CD4-positive, alpha-beta T cell treated with Interleukin-1 beta for 1 hour (primary cell): Measurements from ENCODE around the gene C19orf44.
"Not testable (repeated sequence)": the region's sequence is repeated elsewhere in the genome, so short reads cannot be mapped to it uniquely, and the experiment has no call there.

Source experiments
- DNase-seq, 2 donors: peaks; one replicate each; pipeline ENCODE4 v3.0.0-alpha.2; 2020 to 2022

The C19orf44 gene

DNA sequence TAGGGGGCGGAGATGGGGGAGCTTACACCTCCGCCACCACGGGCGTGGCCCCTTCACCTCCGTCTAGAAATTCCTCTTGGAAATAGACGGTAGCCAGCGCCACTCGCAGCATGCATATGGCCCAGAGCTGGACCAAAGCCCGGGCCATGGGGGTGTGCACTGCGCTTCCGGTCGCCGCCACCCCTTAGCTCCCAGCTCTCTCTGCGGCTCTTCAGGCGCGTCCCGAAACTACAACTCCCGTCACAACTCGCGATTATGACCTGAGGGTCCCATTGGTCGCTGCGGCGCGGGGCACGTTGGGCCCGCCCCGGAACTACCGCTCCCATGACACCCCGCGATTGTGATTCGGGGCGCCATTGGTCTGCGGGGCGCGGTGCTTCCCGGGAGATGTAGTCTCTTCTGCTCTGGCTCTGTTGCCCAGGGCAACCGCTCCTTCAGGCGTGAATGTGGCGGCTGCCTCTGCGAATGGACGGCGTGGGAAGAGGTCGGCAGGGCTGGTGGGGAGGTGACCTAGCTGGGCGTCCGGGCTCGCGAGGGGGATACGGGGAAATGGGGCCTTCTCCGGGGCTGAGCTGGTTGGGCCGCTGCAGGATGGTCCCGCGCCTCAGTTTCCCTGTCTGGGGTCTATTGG, at the start of gene C19orf44, which contains the start of gene CALR3:
TSS of gene C19orf44 (plus strand) at position 413 of the 631 bp plus-strand sequence. CDS start 4,399 bp downstream, outside the sequence.
TSS of gene CALR3 (minus strand) at position 186 of the 631 bp plus-strand sequence. CDS start at position 148, 38 bp downstream.
- peak; percentile 97 for DNase-seq

DNA sequence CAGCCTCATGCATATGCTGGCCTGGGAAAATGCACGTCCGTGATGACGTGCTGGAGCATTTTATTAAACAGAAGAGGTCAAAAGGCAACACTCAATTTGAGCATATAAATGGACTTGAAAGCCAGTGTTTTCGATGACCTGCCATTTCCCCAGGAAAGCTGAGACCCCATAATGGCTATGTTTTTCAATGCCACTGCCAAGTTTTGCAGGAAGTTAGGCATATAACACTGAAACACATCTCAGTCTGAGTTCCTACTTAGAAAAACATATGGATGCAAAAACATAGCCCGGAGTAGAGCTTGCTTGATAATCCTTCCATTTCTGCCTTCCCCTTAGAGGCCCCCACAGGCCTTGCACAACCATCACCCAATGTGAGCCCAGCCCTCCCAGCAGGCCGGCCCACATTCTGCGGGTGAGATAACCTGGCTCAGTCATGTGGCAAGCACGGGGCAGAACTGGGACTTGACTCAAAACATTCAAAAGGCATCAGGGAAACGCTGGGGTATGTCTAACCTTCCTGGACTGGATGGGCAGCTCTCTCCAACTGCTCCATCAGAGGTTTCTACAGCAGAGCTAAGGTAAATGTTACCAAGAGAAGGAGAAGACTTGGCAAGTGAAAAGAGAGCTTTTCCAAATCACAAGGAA, 49.3 kb upstream of the C19orf44 start:
- peak; percentile 39 to 66 for DNase-seq

DNA sequence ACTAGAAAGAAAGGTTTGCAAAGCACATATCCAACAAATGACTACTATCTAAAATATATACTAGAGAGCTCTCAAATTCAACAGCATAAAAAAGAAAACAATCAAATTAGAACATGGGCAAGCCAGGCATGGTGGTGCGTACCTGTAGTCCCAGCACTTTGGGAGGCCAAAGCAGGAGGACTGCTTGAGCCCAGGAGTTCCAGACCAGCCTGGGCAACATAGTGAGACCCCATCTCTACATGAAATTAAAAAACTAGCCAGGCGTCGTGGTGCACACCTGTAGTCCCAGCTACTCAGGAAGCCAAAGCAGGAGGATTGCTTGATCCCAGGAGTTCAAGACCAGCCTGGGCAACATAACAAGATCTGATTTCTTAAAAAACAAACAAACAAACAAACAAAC, 47.3 kb upstream of the C19orf44 start:
- DNase-seq, result not testable (repeated sequence)

DNA sequence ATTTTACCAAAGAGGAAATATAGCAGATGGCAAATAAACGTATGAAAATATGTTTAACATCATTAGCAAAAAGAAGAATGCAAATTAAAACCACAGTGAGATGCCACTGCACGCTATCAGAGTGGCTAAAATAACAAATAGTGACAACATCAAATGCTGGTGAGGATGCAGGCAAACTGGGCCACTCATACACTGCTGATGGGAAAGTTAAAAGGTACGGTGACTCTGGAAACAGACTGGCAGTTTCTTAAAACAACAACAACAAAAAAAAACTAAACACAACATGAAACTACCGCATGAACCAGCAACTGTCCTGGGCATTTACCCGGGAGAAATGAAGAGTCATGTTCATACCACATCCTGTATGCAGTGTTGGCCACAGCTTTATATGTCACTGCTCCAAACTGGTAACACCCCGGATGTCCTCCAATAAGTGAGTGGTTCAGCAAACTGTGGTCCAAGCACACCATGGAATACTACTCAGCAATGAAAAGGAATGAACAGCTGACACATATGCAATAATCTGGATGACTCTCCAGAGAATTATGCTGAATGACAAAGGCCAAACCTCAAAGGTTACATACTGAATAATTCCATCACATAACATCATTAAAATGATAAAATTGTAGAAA, 46.7 kb upstream of the C19orf44 start:
- peak; percentile 59 to 64 for DNase-seq

DNA sequence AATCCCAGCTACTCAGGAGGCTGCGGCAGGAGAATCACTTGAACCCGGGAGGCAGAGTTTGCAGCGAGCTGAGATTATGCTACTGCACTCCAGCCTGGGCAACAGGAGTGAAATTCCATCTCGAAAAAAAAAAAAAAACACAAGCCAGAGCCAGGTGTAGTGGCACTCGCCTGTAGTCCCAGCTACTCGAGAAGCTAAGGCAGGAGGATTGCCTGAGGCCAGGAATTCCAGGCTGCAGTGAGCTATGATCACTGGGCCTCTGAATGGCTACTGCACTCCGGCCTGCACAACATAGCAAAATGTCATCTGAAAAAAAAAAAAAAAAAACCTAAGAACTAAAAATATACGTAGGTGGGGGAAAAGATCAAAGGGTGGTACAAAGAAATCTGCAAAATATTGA, 43.9 kb upstream of the C19orf44 start:
- no peak for DNase-seq

DNA sequence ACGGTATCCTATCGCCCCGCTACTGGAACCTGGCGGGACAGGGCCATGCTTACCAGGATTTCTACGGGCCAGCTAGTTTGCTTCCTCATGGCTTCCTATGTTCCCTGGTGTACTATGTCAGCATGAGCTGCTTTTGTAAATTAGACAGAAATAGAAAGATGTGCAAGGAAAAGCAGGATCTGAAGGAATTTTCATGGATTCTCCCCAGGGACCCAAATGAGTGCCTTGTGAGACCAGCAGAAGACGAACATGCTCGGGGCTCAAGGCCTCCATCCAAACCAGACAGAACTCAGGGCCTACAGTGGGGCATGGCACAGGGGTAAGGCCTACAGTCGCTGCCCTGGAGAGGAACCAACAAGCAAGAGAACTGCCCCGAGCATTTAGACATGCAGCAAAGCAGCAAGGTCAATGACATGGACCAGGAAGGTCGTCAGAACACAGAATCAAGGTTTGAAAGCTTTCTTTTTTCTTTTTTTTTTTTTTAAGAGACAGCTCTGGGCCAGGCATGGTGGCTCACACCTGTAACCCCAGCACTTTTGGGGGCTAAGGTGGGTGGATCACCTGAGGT, 41.8 kb upstream of the C19orf44 start:
- DNase-seq, result no peak

DNA sequence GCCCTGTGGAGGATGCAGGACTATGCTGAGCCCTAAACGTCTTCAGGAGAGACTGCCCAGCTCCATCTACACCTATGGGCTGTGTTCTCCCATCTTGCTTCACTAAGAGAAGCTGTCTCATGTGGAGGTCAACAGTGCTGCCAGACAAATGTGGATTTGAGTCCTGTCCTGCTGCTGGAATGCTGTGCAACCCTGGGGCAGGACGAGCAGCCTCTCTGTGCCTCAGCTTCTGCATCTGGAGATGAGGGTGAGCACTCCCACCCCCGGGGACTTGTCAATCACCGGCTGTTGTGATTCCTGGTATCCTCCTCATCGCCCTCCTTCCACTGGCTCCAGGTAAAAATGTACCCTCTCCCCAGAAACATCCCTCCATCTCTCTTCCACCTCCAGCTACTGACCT, 40.7 kb upstream of the C19orf44 start:
- no peak for DNase-seq

DNA sequence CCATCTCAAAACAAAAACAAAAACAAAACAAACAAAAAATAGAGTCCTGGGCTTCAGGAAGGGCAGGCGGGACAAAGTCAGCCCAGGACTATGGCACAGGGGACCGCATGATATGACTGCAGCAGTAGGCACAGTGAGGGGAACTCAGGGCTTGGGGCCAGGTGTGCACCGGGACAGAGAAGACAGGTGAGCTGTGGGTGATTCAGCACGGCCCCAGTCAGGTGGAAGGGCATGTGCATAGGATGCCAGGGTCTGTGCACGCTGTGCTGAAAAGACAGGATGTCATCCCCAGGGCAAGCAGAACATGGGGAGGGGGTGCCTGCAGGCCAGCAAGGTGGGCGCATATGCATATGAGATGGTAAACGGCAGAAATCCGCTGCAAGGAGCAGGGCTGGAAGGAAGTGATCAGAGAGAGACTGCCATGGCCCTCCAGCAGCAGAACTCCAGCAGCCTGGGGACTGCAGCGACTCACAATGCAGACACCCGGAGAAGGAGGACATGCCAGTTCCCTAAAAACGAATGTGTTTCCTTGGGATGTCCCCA, 39.5 kb upstream of the C19orf44 start:
- DNase-seq, result no peak

DNA sequence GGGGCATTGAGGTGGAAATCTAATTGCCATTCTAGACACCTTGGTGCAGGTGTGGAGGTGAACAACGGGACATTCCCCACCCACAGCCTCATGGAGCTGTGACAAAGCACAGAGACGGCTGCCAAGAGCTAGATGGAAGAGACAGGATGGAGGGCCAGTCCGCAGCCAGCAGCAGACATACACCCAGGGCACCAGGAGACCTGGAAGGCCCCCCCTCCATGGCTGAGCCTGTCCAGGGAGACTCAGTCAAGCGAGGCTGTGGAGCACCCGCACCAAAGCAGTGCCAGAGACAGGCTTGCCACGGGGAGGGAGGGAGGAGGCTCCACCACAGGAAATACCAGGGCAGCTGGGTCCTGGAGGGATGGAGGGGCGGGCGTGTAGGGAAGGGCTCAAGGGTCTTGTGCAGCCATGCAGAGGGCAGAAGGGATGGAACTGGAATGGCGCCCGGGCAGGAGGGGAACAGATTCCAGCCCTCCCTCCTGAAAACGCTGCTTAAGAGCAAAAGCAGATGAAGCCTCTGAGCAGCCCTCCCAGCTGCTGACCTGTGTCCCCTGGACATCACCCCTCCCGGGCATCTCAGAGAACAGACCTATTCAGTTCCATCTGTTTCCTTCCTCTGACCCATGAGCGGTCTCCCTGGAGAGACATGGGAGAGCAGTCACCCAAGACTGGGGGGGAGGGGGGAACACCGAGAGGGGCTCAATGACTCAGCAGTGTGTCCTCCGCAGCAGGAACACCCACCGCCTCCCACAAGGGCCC, 38.8 kb upstream of the C19orf44 start:
- no peak for DNase-seq

DNA sequence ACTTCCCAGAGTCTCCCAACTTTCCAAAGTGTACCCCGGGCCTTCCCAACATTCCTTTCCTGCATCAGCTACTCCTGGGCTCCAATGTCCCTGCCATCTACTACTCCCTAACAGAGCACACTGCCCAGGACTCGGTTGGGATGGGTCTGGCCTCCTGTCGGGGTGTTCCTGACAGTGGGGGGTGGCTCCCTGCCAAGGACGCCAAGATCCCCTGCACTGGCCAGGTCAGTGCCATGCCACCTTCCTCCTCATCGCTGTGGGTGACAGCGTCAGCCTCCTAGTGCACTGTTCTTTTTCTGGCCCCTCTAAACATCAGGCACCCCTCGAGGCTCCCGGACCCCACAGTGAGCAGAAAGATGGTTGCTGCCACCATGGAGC, 38.3 kb upstream of the C19orf44 start:
- DNase-seq, result no peak

DNA sequence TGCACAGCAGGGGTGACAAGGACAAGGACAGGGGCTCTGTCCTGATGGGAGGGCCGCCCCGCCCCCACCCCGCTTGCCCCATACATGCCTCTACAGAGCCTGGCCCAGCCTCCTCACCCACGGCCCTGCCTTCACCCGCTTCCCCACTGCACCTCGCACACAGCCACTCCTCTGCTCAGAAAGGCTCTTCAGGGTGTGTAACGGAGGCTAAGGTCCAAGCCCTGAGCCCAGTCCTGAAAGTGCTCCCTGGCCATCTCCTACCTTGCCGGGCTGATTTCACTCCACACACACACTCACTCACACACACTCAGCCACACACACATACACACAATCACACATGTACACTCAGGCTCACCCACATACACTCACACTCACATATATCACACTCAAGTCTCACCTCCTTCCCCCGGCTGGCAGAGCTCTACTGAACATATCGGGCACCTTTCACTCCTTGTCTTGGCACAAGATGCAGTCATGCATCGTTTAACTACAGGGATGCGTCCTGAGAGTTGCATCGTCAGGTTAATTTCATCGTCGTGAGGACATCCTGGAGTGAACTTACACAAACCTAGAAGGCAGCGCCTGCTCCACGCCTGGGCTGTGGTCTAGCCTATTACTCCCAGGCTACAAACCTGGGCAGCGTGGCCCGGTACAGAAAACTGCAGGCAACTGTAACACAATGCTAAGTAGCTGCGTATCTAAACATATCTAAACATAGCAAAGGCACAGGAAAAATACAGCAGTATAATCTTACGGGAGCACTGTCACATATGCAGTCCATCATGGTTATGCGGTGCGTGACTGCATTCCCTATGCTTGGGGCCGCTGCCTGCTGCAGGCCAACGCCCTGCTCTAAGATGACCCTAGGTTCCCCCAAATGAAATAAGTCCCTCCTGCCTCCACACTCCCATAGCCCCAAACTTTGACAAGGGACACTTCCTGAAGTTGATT, 37.5 kb upstream of the C19orf44 start:
- no peak for DNase-seq

DNA sequence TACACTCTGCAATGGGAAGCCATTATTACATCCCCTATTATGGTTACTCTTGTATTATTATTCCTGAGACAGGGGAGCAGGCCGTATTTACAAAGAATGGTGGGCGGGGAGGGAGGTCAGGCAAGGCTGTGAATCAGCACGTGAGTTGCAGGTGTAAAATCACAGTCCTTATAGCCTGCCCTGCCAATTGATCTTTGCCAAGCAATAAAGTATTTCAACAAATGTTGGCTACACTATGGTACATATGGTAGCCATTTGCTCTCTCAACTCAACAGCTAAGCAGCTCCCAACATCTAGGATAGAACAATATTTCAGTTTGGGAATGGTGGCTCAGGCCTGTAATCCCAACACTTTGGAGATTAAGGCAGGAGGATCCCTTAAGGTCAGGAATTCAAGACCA, 36.5 kb upstream of the C19orf44 start:
- DNase-seq, result no peak

DNA sequence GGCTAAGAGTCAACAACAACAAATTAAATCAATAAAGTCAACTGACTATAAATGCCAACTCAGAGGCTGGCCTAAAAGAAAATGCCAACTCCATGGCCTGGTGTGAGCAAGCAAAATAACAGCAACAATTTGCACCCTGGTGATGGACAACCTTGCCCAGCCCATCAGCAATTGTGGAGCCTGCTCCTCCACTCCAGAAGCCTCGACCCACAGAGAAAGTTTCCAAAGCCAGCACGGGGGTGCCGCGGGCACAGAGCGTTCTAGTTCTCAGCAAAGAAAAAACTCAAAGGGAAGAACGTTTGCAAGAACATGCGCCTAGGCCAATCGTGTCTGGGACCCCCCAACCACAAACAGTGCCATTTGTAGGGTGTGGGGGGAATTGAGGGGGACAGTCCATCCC, 35.7 kb upstream of the C19orf44 start:
- DNase-seq, result no peak

DNA sequence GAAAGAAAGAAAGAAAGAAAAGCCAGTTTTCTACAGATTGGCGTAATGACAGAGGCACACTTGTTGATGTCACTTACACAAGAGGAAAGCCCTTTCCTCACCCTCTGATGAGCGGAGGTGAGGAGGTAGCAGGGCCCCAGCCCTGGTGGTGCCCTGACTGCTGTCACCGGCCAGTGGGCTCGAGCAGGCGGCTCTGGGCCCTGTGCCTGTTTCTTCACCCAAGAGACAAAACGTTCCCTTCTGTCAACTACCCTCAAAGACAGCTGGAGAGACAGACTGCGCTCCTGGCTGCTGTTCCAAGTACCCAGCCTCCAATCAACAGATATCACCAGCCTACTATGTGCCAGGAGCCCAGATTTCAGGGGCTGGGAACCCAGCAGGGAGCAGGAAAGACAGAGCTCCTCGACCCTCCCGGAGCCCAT, 34.6 kb upstream of the C19orf44 start:
- no peak for DNase-seq

DNA sequence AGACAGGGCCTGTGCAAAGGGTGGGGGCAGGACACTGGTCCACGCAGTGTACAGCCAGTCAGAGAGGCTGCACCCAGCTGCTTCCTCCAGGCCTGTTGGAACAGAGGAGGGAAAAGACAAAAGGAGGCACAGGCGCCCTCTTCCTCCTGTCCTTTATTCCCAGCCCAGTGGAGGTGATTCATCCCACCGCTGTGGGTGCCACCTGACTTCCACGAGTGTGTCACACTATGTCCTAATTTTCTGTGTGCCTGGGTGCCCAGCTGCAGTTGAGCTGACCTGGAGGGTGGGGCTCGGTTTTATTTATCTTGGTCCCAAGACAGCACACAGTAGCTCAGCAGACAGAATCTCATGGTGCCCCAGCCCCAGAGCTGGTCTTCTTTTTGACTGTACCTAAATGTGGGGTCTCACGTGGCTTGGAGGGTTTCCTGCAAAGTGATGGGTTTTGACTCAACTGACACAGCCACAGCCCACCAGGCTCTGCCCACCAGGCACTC, 33.4 kb upstream of the C19orf44 start:
- no peak for DNase-seq

DNA sequence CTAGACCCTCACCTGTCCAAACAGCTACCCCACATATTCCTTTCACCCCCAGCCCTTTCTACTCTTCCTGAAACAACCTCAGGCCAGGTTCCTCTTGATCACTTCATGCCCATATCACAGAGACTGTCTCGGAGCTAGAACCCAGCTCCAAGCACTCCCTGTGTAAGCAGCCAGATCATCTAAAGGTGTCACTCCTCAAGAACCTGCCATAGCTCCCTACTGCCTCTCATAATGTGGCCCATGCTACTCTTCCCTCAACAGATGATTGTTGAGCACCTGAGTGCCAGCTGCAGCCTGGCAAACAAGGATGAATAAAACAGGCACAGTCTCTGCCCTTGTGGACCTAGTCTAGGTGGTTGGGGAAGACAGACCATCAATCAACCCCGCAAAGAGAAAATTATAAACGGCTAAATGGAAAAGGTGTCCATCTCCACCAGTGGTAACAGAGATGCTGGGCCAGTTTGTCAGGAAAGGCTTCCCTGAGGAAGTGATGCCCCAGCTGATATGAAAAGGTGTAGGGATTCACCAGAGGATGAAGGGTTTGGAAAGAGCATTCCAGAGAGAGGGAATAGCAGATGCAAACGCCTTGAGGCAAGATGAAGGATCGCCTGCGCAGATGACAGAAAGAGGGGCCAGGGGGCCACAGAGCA, 32.7 kb upstream of the C19orf44 start:
- no peak for DNase-seq

DNA sequence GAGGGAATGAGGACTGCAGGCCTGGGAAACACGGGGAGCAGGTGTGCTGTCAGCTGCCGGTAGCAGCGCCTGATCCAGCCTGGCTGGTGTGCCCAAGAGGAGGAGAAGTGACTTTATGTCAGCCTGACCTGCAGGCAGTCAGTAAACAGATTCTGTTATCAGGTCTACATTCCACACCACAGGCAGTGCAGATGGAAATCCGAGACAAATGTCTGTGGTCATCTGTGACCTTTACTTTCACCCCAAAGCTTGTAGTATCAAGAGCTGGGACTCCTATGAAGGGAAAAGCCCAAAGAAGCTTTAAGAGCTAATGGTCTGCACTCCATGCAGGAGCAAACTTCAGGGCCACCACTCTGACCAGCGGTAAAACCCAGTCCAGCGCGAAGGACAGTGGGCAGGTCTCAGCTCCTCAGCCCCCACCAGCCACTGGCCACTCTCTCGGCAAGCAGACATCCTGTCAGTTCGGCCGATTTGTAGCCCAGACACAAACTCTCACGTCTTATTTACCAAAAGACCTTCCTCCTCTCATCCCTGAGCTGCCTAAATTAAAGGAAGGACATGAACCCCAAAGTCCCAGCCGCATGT, 32.1 kb upstream of the C19orf44 start:
- DNase-seq, result no peak

DNA sequence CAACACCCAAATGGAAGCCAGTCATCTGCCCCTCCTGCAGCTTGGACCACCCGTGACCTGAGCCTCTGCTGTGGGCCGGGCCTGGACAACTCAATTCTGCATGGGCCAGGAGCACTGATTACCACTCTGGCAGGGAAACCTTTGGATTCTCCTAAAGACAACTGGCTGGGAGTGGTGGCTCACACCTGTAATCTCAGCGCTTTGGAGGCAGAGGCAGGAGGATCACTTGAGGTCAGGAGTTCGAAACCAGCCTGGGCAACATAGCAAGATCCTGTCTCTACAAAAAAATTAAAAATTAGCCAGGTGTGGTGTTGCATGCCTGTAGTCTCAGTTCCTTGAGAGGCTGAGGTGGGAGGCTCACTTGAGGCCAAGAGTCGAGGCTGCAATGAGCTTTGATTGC, 31.0 kb upstream of the C19orf44 start:
- DNase-seq, result no peak

DNA sequence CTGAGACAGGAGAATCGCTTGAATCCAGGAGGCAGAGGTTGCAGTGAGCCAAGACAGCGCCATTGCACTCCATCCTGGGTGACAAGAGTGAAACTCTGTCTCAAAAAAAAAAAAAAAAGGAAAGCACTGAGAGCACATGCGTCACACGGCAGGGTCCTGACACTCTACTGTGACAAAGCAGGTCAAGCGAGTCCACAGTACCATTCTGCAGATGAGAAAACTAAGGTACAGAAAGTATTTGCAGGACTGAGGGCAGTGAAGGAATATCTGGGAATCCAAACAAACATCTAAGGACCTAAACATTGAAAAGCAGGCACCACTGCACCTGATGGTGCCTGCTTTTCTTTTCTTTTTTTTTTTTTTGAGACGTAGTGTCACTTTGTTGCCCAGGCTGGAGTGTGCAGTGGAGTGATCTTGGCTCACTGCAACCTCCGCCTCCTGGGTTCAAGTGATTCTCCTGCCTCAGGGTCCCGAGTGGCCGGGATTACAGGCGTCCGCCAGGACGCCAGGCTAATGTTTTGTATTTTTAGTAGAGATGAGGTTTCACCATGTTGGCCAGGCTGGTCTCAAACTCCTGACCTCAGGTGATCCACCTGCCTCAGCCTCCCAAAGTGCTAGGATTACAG, 29.3 kb upstream of the C19orf44 start:
- not testable (repeated sequence) for DNase-seq

DNA sequence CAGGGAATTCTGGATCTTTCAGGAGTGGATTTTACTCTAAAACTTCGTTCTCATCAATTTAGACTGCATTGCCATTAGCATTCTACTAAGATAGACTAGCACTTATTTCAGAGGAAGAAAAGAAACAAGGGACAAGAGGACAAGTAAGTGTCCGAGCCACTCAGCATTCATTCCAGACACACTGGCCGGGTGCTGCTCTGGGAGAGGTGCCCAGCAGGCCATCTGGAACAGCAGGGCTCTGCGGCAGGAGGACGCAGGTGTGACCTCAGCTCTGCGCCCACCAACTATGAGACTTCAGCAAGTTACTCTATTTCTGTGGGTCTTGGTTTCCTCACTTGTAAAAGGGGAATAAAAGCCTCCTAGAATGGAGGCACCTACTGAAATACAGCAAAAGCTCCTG, 28.6 kb upstream of the C19orf44 start:
- DNase-seq, result no peak
